ENCODE results near the gene PSMA5.
"Not testable (repeated sequence)": the region's sequence is repeated elsewhere in the genome, so short reads cannot be mapped to it uniquely, and the experiment has no call there.

Gene PSMA5

DNA sequence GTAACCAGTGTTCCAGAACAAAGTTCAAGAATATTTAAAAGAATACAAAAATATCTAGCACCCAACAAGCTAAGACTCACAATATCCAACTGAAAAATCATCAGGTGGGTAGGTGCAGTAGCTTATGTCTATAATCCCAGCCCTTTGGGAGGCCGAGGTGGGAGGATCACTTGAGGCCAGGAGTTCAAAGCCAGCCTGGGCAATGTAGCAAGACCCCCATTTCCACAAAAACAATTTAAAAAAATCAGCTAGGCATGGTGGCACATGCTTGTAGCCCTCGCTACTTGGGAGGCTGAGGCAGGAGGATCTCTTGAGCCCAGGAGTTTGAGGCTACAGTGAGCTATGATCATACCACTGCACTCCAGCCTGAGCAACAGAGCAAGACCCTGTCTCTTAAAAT, 52.6 kb downstream of the PSMA5 start:
- H3K4me3 Mint-ChIP-seq; H3K36me3 Mint-ChIP-seq (ENCODE audit: low read depth); H3K9me3 Mint-ChIP-seq; H3K27me3 Mint-ChIP-seq (ENCODE audit: low read depth): not testable (repeated sequence)
- Mint-ChIP-seq H3K4me1 (ENCODE audit: low read depth) (peaks cover 43% of the 10 kb centered on the region), H3K27ac (peak overlapping the region; percentile 75)

DNA sequence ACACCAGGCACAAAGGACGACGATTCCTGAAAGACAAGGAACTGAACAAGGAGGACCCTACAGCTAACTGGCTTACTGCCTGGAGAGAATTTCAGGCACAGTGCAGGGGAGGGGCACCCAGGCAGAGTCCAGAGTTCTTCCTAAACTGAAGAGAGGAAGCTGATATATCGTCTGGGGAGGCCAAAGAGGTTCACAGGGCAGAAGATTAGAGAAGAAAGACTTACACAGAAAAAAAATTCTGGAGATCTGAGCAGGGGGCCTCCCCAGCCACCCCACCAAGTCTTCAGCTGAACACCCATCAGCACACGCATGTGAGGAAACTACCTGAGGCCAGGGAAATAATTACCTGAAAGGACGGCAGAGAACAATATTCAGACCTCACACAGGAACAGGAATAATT, 53.1 kb downstream of the PSMA5 start:
- Mint-ChIP-seq H3K36me3 (ENCODE audit: low read depth) (peaks cover 4% of the 10 kb centered on the region), H3K27me3 (ENCODE audit: low read depth) (peaks cover 6% of the 10 kb centered on the region), H3K27ac (peak overlapping the region; percentile 75), H3K4me3 (peak overlapping the region; percentile 56), H3K9me3 (peaks cover 4% of the 10 kb centered on the region), H3K4me1 (ENCODE audit: low read depth) (peaks cover 43% of the 10 kb centered on the region)

DNA sequence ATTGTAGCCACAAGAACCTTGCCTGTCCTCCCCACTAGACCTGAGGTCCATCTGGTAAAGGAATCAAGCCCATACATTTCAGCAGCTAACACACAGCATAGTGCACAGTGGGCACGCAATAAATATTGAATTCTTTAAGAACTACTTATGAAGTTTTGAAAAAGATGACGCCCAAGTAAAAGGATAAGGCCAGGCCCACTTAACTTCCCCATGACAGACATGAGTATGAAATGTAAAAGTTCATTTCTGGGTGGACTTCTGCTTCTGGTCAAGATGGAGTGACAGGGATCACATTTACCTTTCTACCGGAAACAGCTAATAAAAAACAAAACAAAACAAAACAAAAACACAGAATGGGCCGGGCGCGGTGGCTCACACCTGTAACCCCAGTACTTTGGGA, 54.0 kb downstream of the PSMA5 start:
- Mint-ChIP-seq H3K36me3 (ENCODE audit: low read depth) (peaks cover 4% of the 10 kb centered on the region), H3K4me3 (peak overlapping the region; percentile 6), H3K27me3 (ENCODE audit: low read depth) (peaks cover 11% of the 10 kb centered on the region), H3K27ac (no peak overlapping the region), H3K4me1 (ENCODE audit: low read depth) (peaks cover 43% of the 10 kb centered on the region), H3K9me3 (peaks cover 4% of the 10 kb centered on the region)

DNA sequence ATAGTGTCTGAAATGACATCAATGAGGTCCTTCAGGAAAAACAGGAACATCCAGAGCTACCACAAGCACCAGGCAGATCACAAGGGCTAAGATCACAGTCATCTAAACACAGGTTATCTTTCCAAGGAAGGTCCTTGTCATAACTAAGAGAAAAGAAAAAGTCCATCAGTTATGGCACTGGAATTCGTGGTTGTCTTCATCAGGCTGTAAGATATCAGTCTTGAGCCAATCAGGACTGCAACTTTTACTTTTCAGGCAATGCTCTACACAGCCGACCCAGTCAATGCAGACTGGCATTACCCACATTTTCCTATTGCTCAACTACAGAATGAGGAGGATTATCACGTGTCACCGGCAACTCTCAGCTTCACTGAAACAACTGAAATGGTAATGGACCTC, 54.9 kb downstream of the PSMA5 start:
- Mint-ChIP-seq H3K4me1 (ENCODE audit: low read depth) (peaks cover 43% of the 10 kb centered on the region), H3K27me3 (ENCODE audit: low read depth) (peaks cover 14% of the 10 kb centered on the region), H3K9me3 (peaks cover 4% of the 10 kb centered on the region), H3K4me3 (peak overlapping the region; percentile 22), H3K27ac (no peak overlapping the region), H3K36me3 (ENCODE audit: low read depth) (peaks cover 4% of the 10 kb centered on the region)

DNA sequence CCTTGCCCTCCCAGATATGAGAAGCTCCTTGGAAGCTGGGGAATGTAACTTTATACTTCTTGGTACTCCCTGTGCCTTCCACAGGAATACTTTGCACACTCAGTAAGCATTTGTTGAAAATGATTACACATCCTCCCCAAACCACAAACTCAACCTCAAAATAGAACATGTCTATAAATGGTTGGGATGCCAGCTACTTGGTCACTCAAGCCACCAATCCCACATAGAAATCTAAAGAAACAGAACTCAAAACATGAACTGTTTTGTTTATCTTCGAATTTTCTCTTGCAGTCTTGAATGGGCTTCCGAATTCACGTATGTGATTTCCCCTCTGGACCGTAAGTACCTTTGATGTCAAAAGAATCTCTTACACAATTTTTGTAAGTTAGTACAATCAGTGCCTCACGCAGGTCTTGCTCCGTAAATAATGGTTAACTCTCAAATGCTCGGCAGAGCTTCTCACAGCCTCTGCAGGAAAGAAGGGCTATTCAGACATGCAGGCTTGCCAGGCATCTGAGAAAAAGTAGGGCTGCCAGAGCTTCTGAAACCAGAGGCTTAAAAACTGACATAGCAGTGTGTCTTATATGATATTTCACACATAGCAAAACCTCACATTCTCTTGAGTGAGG, 55.4 kb downstream of the PSMA5 start:
- H3K4me3 Mint-ChIP-seq: peak overlapping the region; percentile 22
- peaks cover 4% of the 10 kb centered on the region for H3K9me3 Mint-ChIP-seq
- H3K27ac Mint-ChIP-seq: no peak overlapping the region
- peaks cover 42% of the 10 kb centered on the region for H3K4me1 Mint-ChIP-seq (ENCODE audit: low read depth)
- peaks cover 14% of the 10 kb centered on the region for H3K27me3 Mint-ChIP-seq (ENCODE audit: low read depth)
- H3K36me3 Mint-ChIP-seq (ENCODE audit: low read depth): peaks cover 4% of the 10 kb centered on the region

DNA sequence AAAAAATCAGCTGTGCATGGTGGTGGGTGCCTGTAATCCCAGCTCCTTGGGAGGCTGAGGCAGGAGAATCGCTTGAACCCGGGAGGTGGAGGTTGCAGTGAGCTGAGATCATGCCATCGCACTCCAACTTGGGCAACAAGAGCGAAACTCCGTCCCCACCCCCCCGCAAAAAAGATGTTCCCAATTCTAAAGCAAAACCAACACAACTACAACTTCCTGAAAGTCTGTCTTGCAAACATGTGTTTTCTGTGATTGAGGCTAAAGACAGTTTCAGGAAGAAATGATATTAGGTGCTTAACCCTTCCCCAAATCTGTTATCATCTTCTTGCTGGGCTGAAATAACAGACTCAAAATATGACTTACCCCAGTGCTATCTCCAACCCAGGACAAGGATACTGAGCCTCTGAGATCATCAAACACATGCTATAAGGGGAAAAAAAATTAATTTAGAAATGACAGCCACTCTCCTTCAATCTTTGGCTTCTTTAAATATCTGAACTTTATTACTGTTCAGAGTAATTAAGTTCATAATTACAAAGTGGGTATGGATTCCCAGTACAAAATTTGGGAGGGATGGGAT, 57.0 kb downstream of the PSMA5 start:
- peaks cover 2% of the 10 kb centered on the region for H3K36me3 Mint-ChIP-seq (ENCODE audit: low read depth)
- no peak overlapping the region for H3K4me3 Mint-ChIP-seq
- H3K27me3 Mint-ChIP-seq (ENCODE audit: low read depth): peaks cover 25% of the 10 kb centered on the region
- H3K27ac Mint-ChIP-seq: no peak overlapping the region
- H3K9me3 Mint-ChIP-seq: no peaks in the 10 kb centered on the region
- H3K4me1 Mint-ChIP-seq (ENCODE audit: low read depth): peaks cover 33% of the 10 kb centered on the region

DNA sequence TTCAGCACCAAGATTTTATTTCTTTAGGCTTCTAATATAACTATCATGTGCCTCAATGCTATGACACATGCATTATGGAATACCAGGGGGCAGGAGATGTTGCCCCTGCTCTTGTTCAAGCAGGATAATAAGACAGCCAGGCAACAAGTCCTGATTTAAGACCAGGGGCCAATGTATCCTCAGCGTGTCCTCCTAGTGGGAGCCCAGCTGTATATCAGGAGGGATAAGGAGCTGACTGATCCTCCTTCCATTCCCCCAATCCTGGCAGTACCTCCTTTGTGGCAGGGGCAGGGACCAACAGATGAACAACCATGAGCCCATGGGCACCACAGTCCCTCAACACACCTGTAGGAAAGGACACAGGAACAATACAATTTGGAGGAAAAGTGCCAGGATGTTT, 57.8 kb downstream of the PSMA5 start:
- Mint-ChIP-seq H3K27ac (no peak overlapping the region), H3K4me1 (ENCODE audit: low read depth) (peaks cover 33% of the 10 kb centered on the region), H3K36me3 (ENCODE audit: low read depth) (peaks cover 2% of the 10 kb centered on the region), H3K9me3 (no peaks in the 10 kb centered on the region), H3K4me3 (no peak overlapping the region), H3K27me3 (ENCODE audit: low read depth) (peaks cover 33% of the 10 kb centered on the region)

DNA sequence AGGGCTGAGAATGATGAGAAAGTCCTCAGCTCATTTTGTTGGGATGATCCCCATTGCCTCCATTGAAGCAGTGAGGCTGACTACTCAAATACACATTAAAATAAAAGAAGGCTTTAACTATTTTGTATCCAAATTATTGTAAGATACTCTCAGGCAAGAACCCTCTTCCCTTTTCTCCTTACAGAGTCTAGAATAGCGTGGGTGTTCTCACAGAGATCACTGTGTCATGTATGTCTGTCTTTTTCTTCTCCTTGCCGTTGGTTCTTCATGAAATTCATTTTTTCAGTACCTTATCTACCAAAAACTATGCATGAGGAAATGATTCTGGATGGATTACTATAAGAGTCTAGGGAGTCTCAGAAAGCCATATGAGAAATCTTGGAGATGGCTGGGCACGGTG, 58.6 kb downstream of the PSMA5 start:
- Mint-ChIP-seq H3K27me3 (ENCODE audit: low read depth) (peaks cover 36% of the 10 kb centered on the region), H3K27ac (no peak overlapping the region), H3K4me1 (ENCODE audit: low read depth) (peaks cover 26% of the 10 kb centered on the region), H3K9me3 (no peaks in the 10 kb centered on the region), H3K36me3 (ENCODE audit: low read depth) (no peaks in the 10 kb centered on the region), H3K4me3 (no peak overlapping the region)

DNA sequence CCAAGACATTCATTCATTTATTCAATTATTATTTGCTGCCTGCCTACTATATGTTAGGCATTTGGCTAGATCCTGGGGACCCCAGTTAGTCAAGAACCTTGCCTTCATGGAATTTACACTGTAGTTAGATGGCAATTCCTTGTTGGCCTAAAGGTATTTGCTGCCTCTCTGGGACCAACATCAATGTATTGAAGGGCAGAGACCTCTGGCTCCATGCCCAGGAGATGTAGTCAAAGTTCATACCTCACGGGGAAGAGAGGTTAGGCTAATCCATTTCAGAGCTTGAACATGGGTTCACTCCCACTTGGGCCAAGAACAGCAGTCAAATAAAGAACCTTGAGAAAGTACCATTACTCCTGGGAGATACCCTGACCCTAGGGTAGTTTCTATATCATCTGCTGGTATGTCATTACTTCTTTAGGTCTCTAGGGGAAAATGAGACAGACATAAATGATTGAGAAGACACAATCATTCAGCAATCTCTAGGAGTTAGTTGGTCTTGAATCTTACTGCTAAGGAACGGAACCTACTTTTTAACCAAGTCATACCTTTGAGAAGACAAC, 60.5 kb downstream of the PSMA5 start:
- Mint-ChIP-seq H3K27ac (no peak overlapping the region), H3K4me3 (no peak overlapping the region), H3K9me3 (no peaks in the 10 kb centered on the region), H3K27me3 (ENCODE audit: low read depth) (peaks cover 52% of the 10 kb centered on the region), H3K36me3 (ENCODE audit: low read depth) (no peaks in the 10 kb centered on the region), H3K4me1 (ENCODE audit: low read depth) (peaks cover 11% of the 10 kb centered on the region)

DNA sequence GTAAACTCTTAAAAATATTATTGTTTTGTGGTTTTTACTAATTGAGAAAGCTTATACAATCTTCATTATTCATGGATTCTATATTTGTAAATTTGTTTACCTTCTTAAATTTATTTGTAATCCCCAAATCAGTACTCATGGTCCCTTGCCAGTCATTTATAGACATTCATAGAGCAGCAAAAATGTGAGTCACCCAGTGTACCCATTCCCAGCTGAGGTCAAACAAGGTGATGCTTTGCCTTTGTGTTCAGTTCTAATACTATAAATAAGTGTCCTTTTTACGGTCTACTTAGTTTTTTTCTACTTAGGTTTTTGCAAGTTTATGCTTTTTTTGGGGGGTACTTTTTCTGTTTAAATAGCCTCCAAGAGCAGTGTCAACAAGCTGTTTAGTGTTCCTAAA, 64.6 kb downstream of the PSMA5 start:
- H3K4me1 Mint-ChIP-seq (ENCODE audit: low read depth): no peaks in the 10 kb centered on the region
- no peaks in the 10 kb centered on the region for H3K36me3 Mint-ChIP-seq (ENCODE audit: low read depth)
- no peak overlapping the region for H3K4me3 Mint-ChIP-seq
- H3K27me3 Mint-ChIP-seq (ENCODE audit: low read depth): peaks cover 48% of the 10 kb centered on the region
- H3K9me3 Mint-ChIP-seq: no peaks in the 10 kb centered on the region
- H3K27ac Mint-ChIP-seq: no peak overlapping the region

DNA sequence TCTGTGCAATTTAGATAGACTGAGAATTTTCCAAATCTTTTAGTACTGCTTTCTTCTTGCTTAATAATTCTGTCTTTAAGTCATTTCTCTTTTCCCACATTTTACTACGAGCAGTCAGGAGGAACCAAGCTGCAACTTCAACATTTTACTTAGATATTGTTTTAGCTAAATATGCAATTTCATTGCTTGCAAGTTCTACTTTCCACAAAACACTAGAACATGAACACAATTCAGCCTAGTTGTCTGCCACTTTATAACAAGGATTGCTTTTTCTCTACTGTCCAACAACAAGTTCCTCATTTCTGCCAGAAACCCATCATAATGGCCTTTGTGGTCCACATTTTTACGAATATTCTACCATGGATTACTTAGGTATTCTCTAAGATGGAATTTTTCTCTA, 65.2 kb downstream of the PSMA5 start:
- no peaks in the 10 kb centered on the region for H3K4me1 Mint-ChIP-seq (ENCODE audit: low read depth)
- H3K9me3 Mint-ChIP-seq: no peaks in the 10 kb centered on the region
- H3K27ac Mint-ChIP-seq: no peak overlapping the region
- H3K36me3 Mint-ChIP-seq (ENCODE audit: low read depth): no peaks in the 10 kb centered on the region
- H3K27me3 Mint-ChIP-seq (ENCODE audit: low read depth): peaks cover 48% of the 10 kb centered on the region
- no peak overlapping the region for H3K4me3 Mint-ChIP-seq

DNA sequence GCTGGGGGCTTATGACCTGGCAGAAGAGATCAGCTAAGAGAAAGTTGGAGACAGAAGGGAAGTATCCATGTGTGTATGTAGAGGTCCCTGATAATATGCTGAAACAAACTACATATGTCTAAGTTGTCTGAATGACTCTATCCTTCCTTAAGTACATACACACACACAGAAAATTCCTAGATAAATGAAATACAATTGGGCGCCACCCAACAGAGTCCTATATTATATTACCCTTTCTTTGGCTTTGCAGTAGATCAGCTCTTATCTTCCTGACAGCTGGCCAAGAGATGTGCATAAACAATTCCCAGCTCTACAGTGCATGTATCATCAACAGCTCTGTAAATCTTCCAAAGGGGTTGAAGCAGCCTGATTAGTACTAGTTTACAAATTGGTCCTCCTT, 68.6 kb downstream of the PSMA5 start:
- no peak overlapping the region for H3K27ac Mint-ChIP-seq
- H3K9me3 Mint-ChIP-seq: no peaks in the 10 kb centered on the region
- peaks cover 9% of the 10 kb centered on the region for H3K4me1 Mint-ChIP-seq (ENCODE audit: low read depth)
- H3K36me3 Mint-ChIP-seq (ENCODE audit: low read depth): no peaks in the 10 kb centered on the region
- peaks cover 44% of the 10 kb centered on the region for H3K27me3 Mint-ChIP-seq (ENCODE audit: low read depth)
- no peak overlapping the region for H3K4me3 Mint-ChIP-seq

DNA sequence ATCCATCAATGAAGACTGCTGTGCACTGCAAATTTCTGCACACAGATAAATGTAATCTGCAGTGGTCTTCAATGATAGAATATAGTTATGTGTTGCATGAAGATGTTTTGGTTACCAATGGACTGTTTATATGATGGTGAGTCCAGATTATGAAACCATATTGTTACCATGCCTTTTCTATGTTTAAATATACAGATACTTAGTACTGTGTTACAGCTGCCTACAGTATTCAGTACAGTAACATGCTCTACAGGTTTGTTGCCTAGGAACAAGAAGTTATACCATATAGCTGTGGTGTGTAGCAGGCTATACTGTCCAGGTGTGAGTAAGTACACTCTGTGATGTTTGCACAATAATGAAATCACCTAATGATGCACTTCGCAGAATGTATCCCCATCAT, 69.3 kb downstream of the PSMA5 start:
- no peaks in the 10 kb centered on the region for H3K36me3 Mint-ChIP-seq (ENCODE audit: low read depth)
- H3K27me3 Mint-ChIP-seq (ENCODE audit: low read depth): peaks cover 41% of the 10 kb centered on the region
- H3K9me3 Mint-ChIP-seq: no peaks in the 10 kb centered on the region
- no peak overlapping the region for H3K27ac Mint-ChIP-seq
- H3K4me3 Mint-ChIP-seq: no peak overlapping the region
- H3K4me1 Mint-ChIP-seq (ENCODE audit: low read depth): peaks cover 12% of the 10 kb centered on the region

DNA sequence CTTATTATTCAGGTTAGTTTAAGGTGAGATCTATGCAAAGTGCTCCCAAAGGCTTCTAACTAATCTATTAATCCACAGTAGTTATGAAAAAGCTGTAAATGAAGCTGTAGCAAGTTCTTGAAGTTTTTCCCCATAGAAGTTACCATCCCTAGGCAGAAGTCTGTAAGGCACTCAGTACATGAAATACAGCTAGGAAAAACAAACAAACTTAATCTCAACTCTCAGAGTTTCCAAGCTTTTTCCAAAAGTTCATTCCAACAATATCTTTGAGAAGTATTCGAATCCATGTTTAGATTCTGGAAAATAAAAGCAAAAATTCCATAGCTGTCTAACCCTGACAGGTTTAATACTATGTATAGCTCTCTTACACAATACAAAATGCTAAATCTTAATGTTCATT, 69.7 kb downstream of the PSMA5 start:
- peaks cover 13% of the 10 kb centered on the region for H3K4me1 Mint-ChIP-seq (ENCODE audit: low read depth)
- no peak overlapping the region for H3K4me3 Mint-ChIP-seq
- H3K9me3 Mint-ChIP-seq: no peaks in the 10 kb centered on the region
- H3K36me3 Mint-ChIP-seq (ENCODE audit: low read depth): no peaks in the 10 kb centered on the region
- H3K27ac Mint-ChIP-seq: no peak overlapping the region
- peaks cover 41% of the 10 kb centered on the region for H3K27me3 Mint-ChIP-seq (ENCODE audit: low read depth)

DNA sequence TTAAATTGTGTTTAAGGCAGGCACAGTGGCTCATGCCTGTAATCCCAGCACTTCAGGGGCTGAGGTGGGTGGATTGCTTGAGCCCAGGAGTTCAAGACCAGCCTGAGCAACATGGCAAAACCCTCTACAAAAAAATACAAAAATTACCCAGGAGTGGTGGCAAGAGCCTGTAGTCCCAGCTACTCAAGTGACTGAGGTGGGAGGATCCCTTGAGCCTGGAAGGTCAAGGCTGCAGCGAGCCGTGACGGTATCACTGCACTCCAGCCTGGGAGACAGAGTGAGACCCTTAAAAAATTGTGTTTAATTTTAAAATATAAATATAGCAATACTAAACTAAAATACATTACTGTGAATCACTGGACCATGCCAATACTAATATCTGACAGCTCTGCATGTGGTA, 71.3 kb downstream of the PSMA5 start:
- H3K4me1 Mint-ChIP-seq (ENCODE audit: low read depth): peaks cover 13% of the 10 kb centered on the region
- peaks cover 35% of the 10 kb centered on the region for H3K27me3 Mint-ChIP-seq (ENCODE audit: low read depth)
- H3K27ac Mint-ChIP-seq: no peak overlapping the region
- H3K9me3 Mint-ChIP-seq: no peaks in the 10 kb centered on the region
- H3K36me3 Mint-ChIP-seq (ENCODE audit: low read depth): no peaks in the 10 kb centered on the region
- H3K4me3 Mint-ChIP-seq: no peak overlapping the region

Data from T-helper 1 cell treated with Interleukin-12 subunit alpha and Interleukin-12 subunit beta and Interleukin-4 antibody, amounts not matched to agents 30 μg/mL and 1 μg/mL, for 36 hours (primary cell).